Kidney epithelial cell (primary cell): Measurements from ENCODE around the gene CLDN8. TPM values are rescaled to one million over a fixed set of nuclear protein-coding genes. Genes with fewer than 3 reads are reported as not detected.

Source experiments
- DNase-seq: peaks from one replicate; pipeline ENCODE4 v3.0.0-alpha.2; 2010; ENCODE audit warnings: low read depth
- H3K27me3 ChIP-seq: 2 replicates; pipeline ENCODE4 v1.6.0; 2011; ENCODE audit warnings: low read length; ENCODE audit not compliant: control insufficient read depth, insufficient read depth
- H3K36me3 ChIP-seq: 2 replicates; pipeline ENCODE4 v1.5.1; 2011; ENCODE audit warnings: low read length; ENCODE audit not compliant: control insufficient read depth, insufficient read depth
- H3K4me3 ChIP-seq: 2 replicates; pipeline ENCODE4 v1.5.1; 2011; ENCODE audit warnings: low read depth, mild to moderate bottlenecking, control low read depth, low read length
- total RNA-seq: library from RNA; depleted of rRNA; stranded (reverse); fragments of >200 nt; gene quantifications from 2 replicates; pipeline ENCODE4 v1.2.3, GENCODE V29; 2015
- TF ChIP-seq, protein P1 (sequence below): IDR thresholded peaks from 2 replicates; pipeline ENCODE4 v1.5.1; 2011; ENCODE audit warnings: mild to moderate bottlenecking, moderate library complexity, low read length, control low read depth, inconsistent platforms; ENCODE audit not compliant: insufficient read depth, poor library complexity, severe bottlenecking

CLDN8 gene
- total RNA-seq, 1 donor from 2014 or later: not detected

DNA sequence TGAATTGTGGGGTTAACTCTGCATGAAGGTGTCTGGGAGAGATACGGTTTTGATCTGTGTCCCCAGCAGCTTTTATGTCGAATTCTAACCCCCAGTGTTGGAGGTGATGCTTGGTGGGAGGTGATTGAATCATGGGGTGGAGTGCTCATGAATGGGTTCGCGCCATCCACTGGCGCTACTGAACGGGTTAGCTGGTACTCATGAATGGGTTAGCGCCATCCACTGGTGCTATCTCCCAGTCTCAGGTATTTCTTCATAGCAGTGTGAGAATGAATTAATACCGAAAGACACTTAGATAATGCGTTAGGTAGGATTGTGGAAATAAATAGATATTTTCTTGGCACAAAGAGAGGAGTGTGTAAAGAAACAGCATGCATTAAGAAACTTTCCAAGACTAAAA lies 32.9 kb upstream of the CLDN8 start:
- DNase-seq: no peak

DNA sequence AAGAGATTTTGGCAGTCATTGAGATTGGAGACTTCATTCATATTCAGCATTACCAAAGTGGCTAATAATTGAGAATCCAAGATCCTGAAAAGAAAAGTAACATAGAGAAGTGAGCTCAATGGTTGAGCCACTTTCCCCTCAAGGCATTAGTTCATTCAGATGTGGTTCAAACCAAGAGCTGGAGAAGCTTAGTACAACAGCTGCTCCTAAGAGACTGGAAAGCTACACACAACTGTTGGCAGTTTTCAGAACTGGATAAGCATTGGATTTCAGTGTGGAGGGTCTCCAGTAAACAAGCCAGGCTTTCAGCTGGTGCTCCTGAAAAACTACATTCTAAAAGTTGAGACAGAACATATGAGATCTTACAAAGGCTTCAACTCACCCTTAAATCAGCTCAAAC lies 29.2 kb upstream of the CLDN8 start:
- TF ChIP-seq, protein P1, sequence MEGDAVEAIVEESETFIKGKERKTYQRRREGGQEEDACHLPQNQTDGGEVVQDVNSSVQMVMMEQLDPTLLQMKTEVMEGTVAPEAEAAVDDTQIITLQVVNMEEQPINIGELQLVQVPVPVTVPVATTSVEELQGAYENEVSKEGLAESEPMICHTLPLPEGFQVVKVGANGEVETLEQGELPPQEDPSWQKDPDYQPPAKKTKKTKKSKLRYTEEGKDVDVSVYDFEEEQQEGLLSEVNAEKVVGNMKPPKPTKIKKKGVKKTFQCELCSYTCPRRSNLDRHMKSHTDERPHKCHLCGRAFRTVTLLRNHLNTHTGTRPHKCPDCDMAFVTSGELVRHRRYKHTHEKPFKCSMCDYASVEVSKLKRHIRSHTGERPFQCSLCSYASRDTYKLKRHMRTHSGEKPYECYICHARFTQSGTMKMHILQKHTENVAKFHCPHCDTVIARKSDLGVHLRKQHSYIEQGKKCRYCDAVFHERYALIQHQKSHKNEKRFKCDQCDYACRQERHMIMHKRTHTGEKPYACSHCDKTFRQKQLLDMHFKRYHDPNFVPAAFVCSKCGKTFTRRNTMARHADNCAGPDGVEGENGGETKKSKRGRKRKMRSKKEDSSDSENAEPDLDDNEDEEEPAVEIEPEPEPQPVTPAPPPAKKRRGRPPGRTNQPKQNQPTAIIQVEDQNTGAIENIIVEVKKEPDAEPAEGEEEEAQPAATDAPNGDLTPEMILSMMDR: no peak
- no peaks in the 10 kb centered on the region for H3K36me3 ChIP-seq
- H3K4me3 ChIP-seq: no peak overlapping the region
- H3K27me3 ChIP-seq: no peaks in the 10 kb centered on the region
- no peak for DNase-seq

More for the DNA sequence above, 32.9 kb upstream of the CLDN8 start:
- no peak overlapping the region for H3K4me3 ChIP-seq
- no peaks in the 10 kb centered on the region for H3K27me3 ChIP-seq
- TF ChIP-seq, protein P1: no peak
- no peaks in the 10 kb centered on the region for H3K36me3 ChIP-seq

DNA sequence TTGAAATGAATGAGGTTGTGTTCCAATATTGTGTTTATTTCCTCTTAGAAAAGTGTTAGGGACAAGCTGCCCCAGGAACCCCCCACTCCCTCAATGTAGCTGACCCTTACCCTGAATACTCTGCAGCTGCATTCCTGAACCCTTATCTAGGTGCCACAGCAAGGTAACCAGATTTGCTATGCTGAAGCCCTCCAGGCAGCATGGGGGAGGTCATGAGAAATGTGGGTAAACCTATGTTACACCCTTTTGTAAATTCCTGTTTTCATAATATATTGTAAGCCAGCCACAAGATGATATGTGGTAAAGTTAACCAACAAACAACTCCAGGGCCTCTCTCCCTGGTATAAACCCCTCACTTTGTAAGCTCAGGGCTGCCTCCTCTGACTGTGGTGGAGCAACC lies 27.8 kb upstream of the CLDN8 start:
- TF ChIP-seq, protein P1: no peak
- no peak for DNase-seq
- H3K4me3 ChIP-seq: no peak overlapping the region
- no peaks in the 10 kb centered on the region for H3K27me3 ChIP-seq
- no peaks in the 10 kb centered on the region for H3K36me3 ChIP-seq

DNA sequence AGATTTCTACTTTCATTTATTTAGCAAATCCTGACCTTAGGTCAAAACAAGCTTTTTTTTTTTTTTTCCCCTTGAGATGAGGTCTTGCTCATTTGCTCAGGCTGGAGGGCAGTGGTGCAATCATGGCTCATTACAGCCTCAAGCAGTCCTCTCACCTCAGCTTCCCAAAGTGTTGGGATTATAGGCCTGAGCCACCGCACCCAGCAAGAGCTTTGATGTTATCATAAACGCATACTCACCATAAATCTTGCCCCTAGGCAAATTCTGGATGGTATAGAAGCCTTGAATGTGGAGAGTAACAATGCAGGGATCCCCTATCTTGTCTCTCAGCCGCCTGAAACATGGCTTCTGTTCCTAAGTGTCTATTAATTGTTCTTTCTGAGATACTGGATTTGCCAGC lies 24.8 kb upstream of the CLDN8 start:
- H3K4me3 ChIP-seq: no peak overlapping the region
- TF ChIP-seq, protein P1: no peak
- no peak for DNase-seq
- H3K36me3 ChIP-seq: no peaks in the 10 kb centered on the region
- H3K27me3 ChIP-seq: no peaks in the 10 kb centered on the region

DNA sequence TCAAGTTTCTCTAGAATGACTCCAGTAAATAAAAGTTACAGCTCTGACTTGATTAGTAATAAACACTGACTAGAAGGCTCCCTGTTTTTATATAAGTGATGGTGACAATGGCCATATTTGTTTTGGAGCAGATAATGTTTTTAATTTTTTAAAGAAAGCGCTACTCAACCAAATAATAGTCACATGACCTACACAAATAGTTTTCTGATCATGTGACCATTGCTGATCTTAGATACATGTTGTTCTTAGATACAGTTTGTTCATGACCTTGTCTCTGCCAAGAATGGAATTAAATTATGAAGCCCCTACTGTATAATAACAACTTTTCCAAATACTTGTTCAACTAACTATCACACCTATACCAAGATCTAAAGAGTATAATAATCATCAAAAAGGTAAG lies 22.3 kb upstream of the CLDN8 start:
- Histone ChIP-seq H3K27me3 (no peaks in the 10 kb centered on the region), H3K4me3 (no peak overlapping the region), H3K36me3 (no peaks in the 10 kb centered on the region)
- no peak for DNase-seq
- TF ChIP-seq, protein P1: no peak

DNA sequence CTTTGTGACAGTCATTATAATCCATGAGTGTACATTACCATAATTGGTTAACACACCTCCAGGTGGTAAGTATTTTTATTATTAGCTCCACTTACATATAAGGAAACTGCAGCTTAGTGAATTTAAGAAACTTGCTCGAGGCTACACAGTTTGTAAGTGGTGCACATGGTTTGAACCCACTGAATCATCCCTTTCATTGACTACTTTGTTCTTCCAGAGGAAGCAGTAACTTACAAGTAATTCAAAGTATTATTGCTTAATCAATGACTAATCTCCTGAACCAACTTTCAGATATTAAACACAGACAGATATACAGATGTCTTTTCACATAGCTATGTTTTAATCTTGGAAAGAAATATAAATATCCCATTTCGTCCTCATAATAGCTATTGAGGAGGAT lies 18.7 kb upstream of the CLDN8 start:
- Histone ChIP-seq H3K27me3 (no peaks in the 10 kb centered on the region), H3K4me3 (no peak overlapping the region), H3K36me3 (no peaks in the 10 kb centered on the region)
- no peak for DNase-seq
- TF ChIP-seq, protein P1: no peak
